ENCODE measurements around the gene EVI5L. TPM values are rescaled to one million over a fixed set of nuclear protein-coding genes. Genes with fewer than 3 reads are reported as not detected.

EVI5L gene
- total RNA-seq, 2 experiments from 2014 or later, result 9.6 to 10.4 TPM

GRCh38 chr19:7842661-7843294 is 12.8 kb downstream of the EVI5L start:
- DNase-seq (no peak), ATAC-seq (ENCODE audit: low read depth) (no peak)
- H3K4me3 Mint-ChIP-seq, result no peak overlapping the region
- H3K9me3 Mint-ChIP-seq, result no peaks in the 10 kb centered on the region
- POLR2A ChIA-PET, result no interaction called here
- H3K4me1 Mint-ChIP-seq, result no peaks in the 10 kb centered on the region
- H3K27me3 Mint-ChIP-seq, result no peaks in the 10 kb centered on the region
- no peaks in the 10 kb centered on the region for H3K36me3 Mint-ChIP-seq
- no peak overlapping the region for H3K27ac Mint-ChIP-seq

GRCh38 chr19:7843521-7843920 is 13.5 kb downstream of the EVI5L start:
- H3K36me3 Mint-ChIP-seq, result no peaks in the 10 kb centered on the region
- POLR2A ChIA-PET, result no interaction called here
- H3K4me3 Mint-ChIP-seq, result no peak overlapping the region
- H3K27me3 Mint-ChIP-seq, result no peaks in the 10 kb centered on the region
- ATAC-seq (ENCODE audit: low read depth) (no peak), DNase-seq (no peak)
- H3K9me3 Mint-ChIP-seq, result no peaks in the 10 kb centered on the region
- H3K4me1 Mint-ChIP-seq, result no peaks in the 10 kb centered on the region
- no peak overlapping the region for H3K27ac Mint-ChIP-seq

GRCh38 chr19:7844405-7844804 is 14.4 kb downstream of the EVI5L start:
- no peak overlapping the region for H3K4me3 Mint-ChIP-seq
- H3K27ac Mint-ChIP-seq, result no peak overlapping the region
- H3K27me3 Mint-ChIP-seq, result no peaks in the 10 kb centered on the region
- DNase-seq (no peak), ATAC-seq (ENCODE audit: low read depth) (no peak)
- no peaks in the 10 kb centered on the region for H3K4me1 Mint-ChIP-seq
- POLR2A ChIA-PET, result interaction anchor here (0.5 kb wide), 1 partner anchor 128 kb away, joined by 3 read pairs; no protein-coding TSS in a partner anchor
- H3K9me3 Mint-ChIP-seq, result no peaks in the 10 kb centered on the region
- no peaks in the 10 kb centered on the region for H3K36me3 Mint-ChIP-seq

- ATAC-seq (ENCODE audit: low read depth) (no peak), DNase-seq (no peak)
- Mint-ChIP-seq H3K9me3 (no peaks in the 10 kb centered on the region), H3K27me3 (no peaks in the 10 kb centered on the region), H3K27ac (no peak overlapping the region), H3K4me3 (no peak overlapping the region), H3K4me1 (no peaks in the 10 kb centered on the region), H3K36me3 (no peaks in the 10 kb centered on the region)
- POLR2A ChIA-PET, result no interaction called here
Measured at GRCh38 chr19:7844951-7845350, 14.9 kb downstream of the EVI5L start.

- H3K4me3 Mint-ChIP-seq, result no peak overlapping the region
- H3K27ac Mint-ChIP-seq, result no peak overlapping the region
- no peaks in the 10 kb centered on the region for H3K36me3 Mint-ChIP-seq
- DNase-seq (no peak), ATAC-seq (ENCODE audit: low read depth) (no peak)
- no peaks in the 10 kb centered on the region for H3K4me1 Mint-ChIP-seq
- POLR2A ChIA-PET, result no interaction called here
- no peaks in the 10 kb centered on the region for H3K9me3 Mint-ChIP-seq
- H3K27me3 Mint-ChIP-seq, result no peaks in the 10 kb centered on the region
Measured at GRCh38 chr19:7845390-7846154, 15.6 kb downstream of the EVI5L start.

- Mint-ChIP-seq H3K27me3 (no peaks in the 10 kb centered on the region), H3K36me3 (no peaks in the 10 kb centered on the region), H3K4me1 (no peaks in the 10 kb centered on the region), H3K27ac (no peak overlapping the region), H3K4me3 (no peak overlapping the region), H3K9me3 (no peaks in the 10 kb centered on the region)
- ATAC-seq (ENCODE audit: low read depth) (no peak), DNase-seq (no peak)
- POLR2A ChIA-PET, result no interaction called here
Measured at GRCh38 chr19:7846155-7846646, 16.2 kb downstream of the EVI5L start.

GRCh38 chr19:7847664-7848063 is 17.6 kb downstream of the EVI5L start:
- Mint-ChIP-seq H3K4me3 (no peak overlapping the region), H3K27ac (no peak overlapping the region), H3K36me3 (no peaks in the 10 kb centered on the region), H3K9me3 (no peaks in the 10 kb centered on the region), H3K4me1 (no peaks in the 10 kb centered on the region), H3K27me3 (no peaks in the 10 kb centered on the region)
- POLR2A ChIA-PET, result no interaction called here
- ATAC-seq (ENCODE audit: low read depth), result no peak
- no peak for DNase-seq

- H3K36me3 Mint-ChIP-seq, result no peaks in the 10 kb centered on the region
- DNase-seq, result no peak
- H3K4me1 Mint-ChIP-seq, result no peaks in the 10 kb centered on the region
- H3K27ac Mint-ChIP-seq, result no peak overlapping the region
- no peaks in the 10 kb centered on the region for H3K27me3 Mint-ChIP-seq
- no peaks in the 10 kb centered on the region for H3K9me3 Mint-ChIP-seq
- POLR2A ChIA-PET, result interaction anchor here (0.6 kb wide), 1 partner anchor 560 kb away, joined by 3 read pairs; no protein-coding TSS in a partner anchor
- no peak for ATAC-seq (ENCODE audit: low read depth)
- no peak overlapping the region for H3K4me3 Mint-ChIP-seq
Measured at GRCh38 chr19:7848779-7849457, 18.9 kb downstream of the EVI5L start.

GRCh38 chr19:7849631-7849999 is 19.6 kb downstream of the EVI5L start:
- no peaks in the 10 kb centered on the region for H3K9me3 Mint-ChIP-seq
- ATAC-seq (ENCODE audit: low read depth), result no peak
- no peaks in the 10 kb centered on the region for H3K4me1 Mint-ChIP-seq
- DNase-seq, result no peak
- POLR2A ChIA-PET, result no interaction called here
- no peak overlapping the region for H3K27ac Mint-ChIP-seq
- no peaks in the 10 kb centered on the region for H3K27me3 Mint-ChIP-seq
- no peaks in the 10 kb centered on the region for H3K36me3 Mint-ChIP-seq
- H3K4me3 Mint-ChIP-seq, result no peak overlapping the region

- POLR2A ChIA-PET, result no interaction called here
- Mint-ChIP-seq H3K9me3 (no peaks in the 10 kb centered on the region), H3K4me3 (no peak overlapping the region), H3K27ac (no peak overlapping the region), H3K4me1 (no peaks in the 10 kb centered on the region), H3K27me3 (no peaks in the 10 kb centered on the region), H3K36me3 (no peaks in the 10 kb centered on the region)
- ATAC-seq (ENCODE audit: low read depth) (no peak), DNase-seq (no peak)
Measured at GRCh38 chr19:7850000-7850813, 20.2 kb downstream of the EVI5L start.

GRCh38 chr19:7850945-7851622 is 21.1 kb downstream of the EVI5L start:
- no peak overlapping the region for H3K27ac Mint-ChIP-seq
- ATAC-seq (ENCODE audit: low read depth) (no peak), DNase-seq (no peak)
- H3K36me3 Mint-ChIP-seq, result no peaks in the 10 kb centered on the region
- H3K9me3 Mint-ChIP-seq, result no peaks in the 10 kb centered on the region
- POLR2A ChIA-PET, result interaction anchor here (0.7 kb wide), 1 partner anchor 836 kb away, joined by 4 read pairs; no protein-coding TSS in a partner anchor
- no peaks in the 10 kb centered on the region for H3K27me3 Mint-ChIP-seq
- no peaks in the 10 kb centered on the region for H3K4me1 Mint-ChIP-seq
- no peak overlapping the region for H3K4me3 Mint-ChIP-seq

- Mint-ChIP-seq H3K9me3 (no peaks in the 10 kb centered on the region), H3K4me1 (no peaks in the 10 kb centered on the region), H3K36me3 (no peaks in the 10 kb centered on the region), H3K4me3 (no peak overlapping the region), H3K27ac (no peak overlapping the region), H3K27me3 (no peaks in the 10 kb centered on the region)
- ATAC-seq (ENCODE audit: low read depth) (no peak), DNase-seq (no peak)
- POLR2A ChIA-PET, result interaction anchor here (0.7 kb wide), 1 partner anchor 837 kb away, joined by 4 read pairs; no protein-coding TSS in a partner anchor
Measured at GRCh38 chr19:7851623-7852500, 21.8 kb downstream of the EVI5L start.

Data from activated naive CD8-positive, alpha-beta T cell treated with anti-CD3 and anti-CD28 coated beads, Interleukin-2, amount 10 ng/mL, durations not matched to agents 7 days and 5 days (primary cell).